ENCODE data around the gene AKR7A3. TPM values are rescaled to one million over a fixed set of nuclear protein-coding genes. Genes with fewer than 3 reads are reported as not detected.
"Not testable (repeated sequence)": the region's sequence is repeated elsewhere in the genome, so short reads cannot be mapped to it uniquely, and the experiment has no call there.

Gene AKR7A3
- total and polyA plus RNA-seq, 11 donors, result 0.12 to 0.36 (median 0.20) TPM; not detected in 5

DNA sequence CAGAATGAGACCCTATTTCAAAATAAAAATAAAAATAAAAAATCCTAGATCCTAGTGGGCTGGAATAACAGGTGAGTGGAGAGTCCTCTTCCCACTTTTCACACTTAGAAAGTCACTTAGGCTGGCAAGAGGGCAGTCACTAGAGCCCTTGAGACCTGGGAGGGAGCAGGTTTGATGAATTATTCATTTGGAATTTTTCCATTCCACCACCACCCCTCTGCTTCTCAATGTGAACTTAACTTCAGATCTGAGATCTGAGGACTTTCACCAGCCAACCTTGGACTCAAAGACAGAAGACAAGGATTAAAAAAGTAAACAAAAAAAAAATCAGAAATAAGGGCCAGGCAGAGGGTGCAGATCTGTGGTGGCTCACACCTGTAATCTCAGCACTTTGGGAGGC lies 16.5 kb downstream of the AKR7A3 start:
- ATAC-seq, result no peak
- no peak for DNase-seq
- peaks cover 0 to 13% (median 0%) of the 10 kb centered on the region in 9 donors for H3K27me3 ChIP-seq
- TF ChIP-seq POLR2A (IDR thresholded peaks at IDR 0.05), result no peak
- TF ChIP-seq, protein P1, sequence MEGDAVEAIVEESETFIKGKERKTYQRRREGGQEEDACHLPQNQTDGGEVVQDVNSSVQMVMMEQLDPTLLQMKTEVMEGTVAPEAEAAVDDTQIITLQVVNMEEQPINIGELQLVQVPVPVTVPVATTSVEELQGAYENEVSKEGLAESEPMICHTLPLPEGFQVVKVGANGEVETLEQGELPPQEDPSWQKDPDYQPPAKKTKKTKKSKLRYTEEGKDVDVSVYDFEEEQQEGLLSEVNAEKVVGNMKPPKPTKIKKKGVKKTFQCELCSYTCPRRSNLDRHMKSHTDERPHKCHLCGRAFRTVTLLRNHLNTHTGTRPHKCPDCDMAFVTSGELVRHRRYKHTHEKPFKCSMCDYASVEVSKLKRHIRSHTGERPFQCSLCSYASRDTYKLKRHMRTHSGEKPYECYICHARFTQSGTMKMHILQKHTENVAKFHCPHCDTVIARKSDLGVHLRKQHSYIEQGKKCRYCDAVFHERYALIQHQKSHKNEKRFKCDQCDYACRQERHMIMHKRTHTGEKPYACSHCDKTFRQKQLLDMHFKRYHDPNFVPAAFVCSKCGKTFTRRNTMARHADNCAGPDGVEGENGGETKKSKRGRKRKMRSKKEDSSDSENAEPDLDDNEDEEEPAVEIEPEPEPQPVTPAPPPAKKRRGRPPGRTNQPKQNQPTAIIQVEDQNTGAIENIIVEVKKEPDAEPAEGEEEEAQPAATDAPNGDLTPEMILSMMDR (IDR thresholded peaks at IDR 0.05), result no peak
- no peak overlapping the region for H3K4me3 ChIP-seq
- intact Hi-C loops (cut with DNase I), result no loop called here
- H3K9me3 ChIP-seq, result peaks cover 0 to 18% (median 0%) of the 10 kb centered on the region in 12 donors
- no peak overlapping the region for H3K27ac ChIP-seq
- H3K36me3 ChIP-seq, result no peaks in the 10 kb centered on the region
- H3K4me1 ChIP-seq, result peaks cover 0 to 5% (median 0%) of the 10 kb centered on the region in 12 donors

DNA sequence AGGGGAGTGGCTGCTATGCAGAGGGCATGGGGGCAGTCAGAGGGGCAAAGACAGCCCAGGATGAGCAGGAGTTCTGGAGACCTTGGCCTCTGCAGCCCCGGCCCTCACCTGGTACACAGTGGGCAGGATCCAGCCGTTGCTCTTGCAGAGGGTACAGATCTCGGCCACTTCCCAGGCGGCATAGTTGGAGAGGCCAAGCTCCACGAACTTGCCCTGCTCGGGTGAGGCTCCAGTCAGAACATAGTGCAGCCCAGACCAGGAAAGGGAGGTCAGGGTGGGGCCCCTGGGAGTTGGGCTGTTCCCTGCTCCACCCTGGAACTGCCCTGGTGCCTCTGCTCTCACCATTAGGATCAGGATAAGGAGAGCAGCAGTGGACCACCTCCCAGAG lies 18.2 kb downstream of the AKR7A3 start:
- intact Hi-C loops (cut with DNase I); H3K4me3 ChIP-seq; ATAC-seq; H3K4me1 ChIP-seq; H3K36me3 ChIP-seq; H3K9me3 ChIP-seq; DNase-seq; H3K27ac ChIP-seq: not testable (repeated sequence)
- H3K27me3 ChIP-seq, result peaks cover 0 to 13% (median 0%) of the 10 kb centered on the region in 9 donors
- 70 to 96% (median 84%) methylated on average over 2 to 6 of the region's 6 CpGs for WGBS, 4 donors

DNA sequence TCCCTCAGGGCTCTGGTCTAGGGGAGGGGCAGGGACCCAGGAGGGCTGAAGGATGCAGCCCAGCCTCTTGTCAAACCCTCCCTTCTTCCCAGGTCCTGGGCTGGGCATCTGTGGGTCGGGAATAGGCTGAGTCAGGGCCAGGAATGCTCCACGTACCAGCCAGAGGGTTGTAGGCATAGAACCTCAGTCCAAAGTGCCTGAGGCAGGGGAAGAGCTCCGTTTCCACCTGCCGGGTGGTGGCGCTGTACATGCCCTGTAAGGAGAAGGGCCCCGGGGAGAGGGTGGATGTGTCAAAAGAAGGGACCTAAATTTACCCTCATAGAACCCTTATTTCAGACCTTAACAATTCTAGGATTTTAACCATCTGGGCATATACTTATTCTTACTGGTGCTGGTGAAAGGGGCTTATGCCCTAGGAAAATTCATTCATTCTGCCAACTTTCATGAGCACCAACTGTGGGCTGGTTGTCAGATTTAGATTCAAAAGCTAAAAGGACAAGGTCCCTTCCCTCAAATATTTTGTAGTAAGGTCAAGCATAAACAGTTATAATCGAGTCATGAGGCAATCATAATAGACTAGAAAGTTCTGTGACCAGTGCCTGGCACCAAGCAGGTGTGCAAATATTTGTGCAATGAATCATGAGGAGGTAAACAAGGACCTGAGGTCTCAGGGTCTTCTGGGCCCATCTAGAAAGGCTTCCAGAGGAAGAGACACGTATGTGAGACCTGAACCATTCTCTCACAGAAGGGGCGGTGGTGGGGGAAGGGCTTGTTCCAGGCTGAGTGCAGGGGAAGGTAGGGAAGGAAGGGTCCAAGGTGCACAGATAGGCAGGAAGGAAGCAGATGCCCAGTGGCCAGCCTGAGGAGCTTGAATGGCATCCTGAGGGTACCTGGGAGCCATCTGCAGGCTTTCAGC lies 18.9 kb downstream of the AKR7A3 start:
- ATAC-seq; H3K4me1 ChIP-seq; H3K27me3 ChIP-seq; H3K9me3 ChIP-seq; DNase-seq; intact Hi-C loops (cut with DNase I); H3K4me3 ChIP-seq; H3K27ac ChIP-seq; H3K36me3 ChIP-seq: not testable (repeated sequence)
- TF ChIP-seq, protein P1 (IDR thresholded peaks at IDR 0.05), result peak in 1 of 12 donors; percentile 31
- WGBS, 4 donors, result 45 to 89% (median 72%) methylated on average over 7 to 9 of the region's 9 CpGs

DNA sequence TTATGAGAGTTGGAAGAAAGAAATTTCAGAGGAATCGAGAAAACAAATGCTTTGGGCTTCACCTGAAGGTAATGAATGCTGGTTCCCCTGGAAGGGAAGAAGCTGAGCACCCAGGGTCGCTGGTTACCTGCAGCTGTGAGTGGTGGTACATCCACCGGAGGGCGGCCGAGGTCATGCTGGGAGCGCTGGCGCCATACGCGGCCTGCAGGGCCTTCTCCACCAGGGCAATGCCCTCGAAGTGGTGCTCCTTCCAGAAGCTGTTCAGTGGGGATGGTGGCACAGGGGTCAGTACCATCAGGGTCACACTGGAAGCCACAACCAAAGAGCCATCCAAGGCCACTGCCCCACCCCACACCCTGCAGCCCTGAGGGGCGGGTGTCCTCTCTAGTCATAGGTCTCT lies 20.1 kb downstream of the AKR7A3 start:
- Histone ChIP-seq H3K9me3 (no peaks in the 10 kb centered on the region), H3K27me3 (no peaks in the 10 kb centered on the region), H3K36me3 (no peaks in the 10 kb centered on the region), H3K4me3 (no peak overlapping the region), H3K27ac (no peak overlapping the region), H3K4me1 (no peaks in the 10 kb centered on the region)
- ATAC-seq, result no peak
- intact Hi-C loops (cut with DNase I), result no loop called here
- DNase-seq, result no peak
- WGBS, 4 donors, result 77 to 88% (median 86%) methylated on average over 10 to 11 of the region's 11 CpGs
- TF ChIP-seq, protein P1 (IDR thresholded peaks at IDR 0.05), result no peak
